ENCODE results near the gene KLK4.

The KLK4 gene

DNA sequence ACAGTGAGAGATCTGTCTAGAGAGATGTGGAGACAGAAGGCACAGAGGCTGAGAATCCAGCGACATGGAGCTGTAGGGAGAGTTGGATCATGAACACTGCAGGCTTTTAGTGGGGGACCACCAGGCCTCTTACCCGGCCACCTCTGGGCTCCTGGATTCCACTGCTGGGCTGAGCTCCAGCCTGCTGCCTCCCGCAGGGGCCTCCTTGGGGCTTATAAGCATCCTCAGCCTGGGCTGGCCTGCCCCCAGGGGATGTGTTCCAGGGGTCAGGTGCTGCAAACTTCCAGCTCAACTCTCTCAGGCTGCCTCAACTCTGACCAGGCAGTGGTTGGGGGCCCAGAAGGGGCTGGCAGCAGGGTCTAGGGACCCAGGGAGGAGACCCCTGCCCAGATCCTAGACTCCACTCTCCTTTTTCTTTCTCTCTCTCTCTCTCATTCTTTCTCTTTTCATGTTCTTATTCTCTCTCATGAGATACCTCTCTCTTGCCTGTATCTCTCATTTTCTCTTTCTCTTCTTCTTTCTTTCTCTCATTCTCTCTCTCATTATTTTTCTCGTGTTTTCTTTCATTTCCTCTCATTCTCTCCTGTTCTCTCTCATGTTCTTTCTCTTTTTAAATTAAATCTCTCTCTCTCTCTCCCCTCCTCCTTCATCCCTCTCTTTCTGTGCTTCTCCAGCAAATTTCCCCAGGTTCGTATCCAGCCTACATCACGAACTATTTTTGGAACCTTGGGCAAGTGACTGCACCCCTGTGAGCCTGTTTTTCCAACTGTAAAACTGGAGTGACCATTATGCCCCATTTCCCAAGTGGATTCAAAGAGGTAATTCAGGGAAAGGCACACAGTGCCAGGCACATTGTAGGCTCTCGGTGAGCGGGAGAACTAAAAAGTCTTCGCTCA lies at the start of gene KLK4:
TSS of gene KLK4 (minus strand) at position 190 of the 896 bp plus-strand sequence. CDS start 657 bp downstream, outside the sequence.
- H3K4me3 ChIP-seq (ENCODE audit: low read depth, low read length), result no peak within 1 kb of the TSS
- no peak for TF ChIP-seq CTCF (conservative IDR thresholded peaks at IDR 0.05; ENCODE audit: low read depth, low read length)

DNA sequence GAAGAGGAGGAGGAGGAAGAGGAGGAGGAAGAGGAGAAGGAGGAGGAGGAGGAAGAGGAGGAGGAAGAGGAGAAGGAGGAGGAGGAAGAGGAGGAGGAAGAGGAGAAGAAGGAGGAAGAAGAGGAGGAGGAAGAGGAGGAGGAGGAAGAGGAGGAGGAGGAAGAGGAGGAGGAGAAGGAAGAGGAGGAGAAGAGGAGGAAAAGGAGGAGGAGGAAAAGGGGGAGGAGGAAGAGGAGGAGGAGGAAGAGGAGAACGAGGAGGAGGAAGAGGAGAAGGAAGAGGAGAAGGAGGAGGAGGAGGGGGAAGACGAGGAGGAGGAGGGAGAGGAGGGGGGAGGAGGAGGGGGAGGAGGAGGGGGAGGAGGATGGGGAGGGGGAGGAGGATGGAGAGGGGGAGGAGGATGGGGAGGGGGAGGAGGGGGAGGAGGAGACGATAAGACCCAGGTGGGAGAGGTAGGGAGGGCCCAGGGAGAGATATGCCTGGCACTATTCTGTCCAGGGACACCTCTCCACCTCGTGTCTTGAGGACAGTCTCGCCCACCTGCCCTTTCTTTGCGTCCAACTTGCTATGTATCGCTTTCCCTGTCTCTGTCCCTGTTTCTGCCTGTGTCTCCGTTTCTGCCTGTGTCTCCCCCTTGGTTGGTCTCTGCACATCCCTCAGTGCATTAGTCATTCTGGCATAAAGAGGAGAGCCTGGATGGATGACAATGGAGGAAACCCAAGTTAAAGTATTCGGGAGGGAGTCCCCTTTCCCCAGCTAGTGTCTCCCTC lies 48.7 kb upstream of the KLK4 start:
- H3K4me3 ChIP-seq (ENCODE audit: low read depth, low read length), result no peak overlapping the region
- no peak for TF ChIP-seq CTCF (conservative IDR thresholded peaks at IDR 0.05; ENCODE audit: low read depth, low read length)
- DNase-seq (ENCODE audit: low read depth), result no peak

More for the DNA sequence above, at the start of gene KLK4:
- DNase-seq (ENCODE audit: low read depth), result no peak

DNA sequence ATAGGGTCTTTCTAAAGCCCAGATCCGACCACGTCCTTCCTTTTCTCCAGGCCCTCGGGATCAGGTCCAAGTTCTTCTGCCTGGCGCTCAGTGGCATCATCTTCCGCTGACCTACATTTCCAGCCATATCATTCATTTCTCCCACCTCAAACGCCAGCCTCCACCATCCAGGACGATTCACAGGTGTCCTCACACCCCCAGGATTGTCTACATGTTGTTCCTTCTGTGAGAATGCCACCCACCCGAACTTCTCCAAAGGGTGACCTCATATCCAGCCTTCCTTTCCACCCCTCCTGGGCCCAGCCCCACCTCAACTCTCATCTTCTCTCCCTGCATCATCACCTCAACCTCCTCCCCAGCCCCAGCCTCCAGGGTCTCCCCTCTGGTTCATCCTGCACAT lies 46.4 kb upstream of the KLK4 start:
- H3K4me3 ChIP-seq (ENCODE audit: low read depth, low read length), result no peak overlapping the region
- TF ChIP-seq CTCF (conservative IDR thresholded peaks at IDR 0.05; ENCODE audit: low read depth, low read length), result no peak
- no peak for DNase-seq (ENCODE audit: low read depth)

DNA sequence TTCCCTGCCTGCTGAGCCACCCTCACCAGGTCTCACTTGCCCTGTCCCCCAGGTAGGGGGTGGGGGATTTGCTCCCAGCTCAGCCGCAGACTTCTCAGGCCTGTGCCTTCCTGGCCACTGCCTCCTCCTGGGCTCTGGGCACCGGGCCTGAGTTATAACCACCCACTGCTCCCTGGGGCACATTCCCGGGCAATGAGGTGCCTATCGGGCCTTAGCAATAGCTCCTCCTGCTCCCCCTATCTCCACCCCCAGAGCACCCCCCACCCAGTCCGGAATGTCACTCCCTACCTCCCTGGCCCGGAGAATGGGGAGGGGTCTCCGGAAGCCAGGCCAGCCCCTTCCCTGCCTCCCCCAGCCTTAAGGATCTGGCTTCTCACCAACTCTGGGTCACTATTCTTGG lies 41.7 kb upstream of the KLK4 start, which contains the start of gene KLK5:
TSS of gene KLK5 (minus strand) at position 129 of the 400 bp plus-strand sequence. CDS start 381 bp downstream, outside the sequence.
- H3K4me3 ChIP-seq (ENCODE audit: low read depth, low read length), result no peak within 1 kb of the TSS
- no peak for TF ChIP-seq CTCF (conservative IDR thresholded peaks at IDR 0.05; ENCODE audit: low read depth, low read length)
- no peak for DNase-seq (ENCODE audit: low read depth)

GRCh38 chr19:50949861-50950260 lies 38.7 kb upstream of the KLK4 start:
- DNase-seq (ENCODE audit: low read depth), result no peak
- no peak overlapping the region for H3K4me3 ChIP-seq (ENCODE audit: low read depth, low read length)
- TF ChIP-seq CTCF (conservative IDR thresholded peaks at IDR 0.05; ENCODE audit: low read depth, low read length), result no peak

DNA sequence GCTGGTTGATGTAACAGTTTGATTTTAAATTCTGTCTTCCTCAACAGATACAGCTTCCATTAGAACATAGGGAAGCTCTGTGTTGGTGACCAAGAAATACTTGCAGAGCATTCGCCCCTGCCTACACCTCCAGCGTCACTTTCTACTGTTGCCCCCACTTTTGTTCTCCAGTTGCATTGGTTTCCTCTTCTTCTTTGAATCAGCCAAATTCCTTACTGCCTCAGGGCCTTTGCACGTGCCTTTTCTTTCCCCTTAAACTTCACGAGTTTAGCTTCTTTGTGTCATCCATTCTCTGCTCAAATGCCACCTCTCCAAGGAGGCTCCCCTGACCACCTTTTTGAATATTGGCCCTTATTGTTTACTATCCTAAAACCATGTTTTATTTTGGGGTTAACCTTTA lies 35.9 kb upstream of the KLK4 start:
- no peak overlapping the region for H3K4me3 ChIP-seq (ENCODE audit: low read depth, low read length)
- TF ChIP-seq CTCF (conservative IDR thresholded peaks at IDR 0.05; ENCODE audit: low read depth, low read length), result no peak
- DNase-seq (ENCODE audit: low read depth), result no peak

All from choroid plexus epithelial cell (primary cell).